AG08396 (cell line): ENCODE results near the gene WDTC1.
A peak's percentile ranks its signal among the peaks of the same experiment; 100 is the strongest.
"Not testable (repeated sequence)": the region's sequence is repeated elsewhere in the genome, so short reads cannot be mapped to it uniquely, and the experiment has no call there.

Experiments used
- DNase-seq: peaks from one replicate; pipeline ENCODE4 v3.0.0; 2012; ENCODE audit warnings: low spot score, mixed read lengths

WDTC1 gene

DNA sequence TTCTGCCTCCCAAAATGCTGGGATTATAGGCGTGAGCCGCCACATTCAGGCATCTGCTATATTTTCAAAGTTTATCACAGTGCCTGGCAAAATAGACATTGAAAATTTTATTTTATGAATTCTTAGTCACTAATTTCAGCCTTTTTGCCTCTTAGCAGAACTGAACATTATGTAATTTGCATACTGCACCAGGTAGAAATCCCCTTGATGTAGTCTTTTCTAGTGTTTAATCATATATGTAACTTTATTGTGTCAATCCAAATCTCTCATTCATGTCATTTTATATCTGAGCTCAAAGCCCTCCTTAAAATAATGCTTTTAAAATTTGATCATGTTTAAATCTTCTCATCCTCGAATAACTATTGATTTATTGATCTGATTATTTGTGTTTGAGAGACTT is 19.2 kb downstream of the WDTC1 start:
- no peak for DNase-seq

DNA sequence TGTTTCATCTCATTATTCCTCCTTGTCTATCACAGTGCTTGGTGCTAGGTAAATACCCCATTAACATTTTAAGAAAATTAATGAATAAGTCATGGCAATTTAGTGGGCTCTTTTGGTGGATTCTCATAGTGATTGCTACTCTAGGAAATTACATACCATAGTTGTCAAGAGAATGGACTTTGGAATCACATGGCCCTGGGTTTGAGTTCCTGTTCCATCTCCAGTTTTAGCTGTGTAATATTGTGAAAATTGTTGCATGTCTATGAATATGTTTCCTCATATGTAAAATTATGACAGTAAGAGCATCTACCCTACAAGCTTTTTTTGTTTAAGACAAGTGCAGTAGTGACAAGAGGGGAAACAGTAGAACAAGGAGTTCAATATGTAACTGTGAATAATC is 20.7 kb downstream of the WDTC1 start:
- no peak for DNase-seq

DNA sequence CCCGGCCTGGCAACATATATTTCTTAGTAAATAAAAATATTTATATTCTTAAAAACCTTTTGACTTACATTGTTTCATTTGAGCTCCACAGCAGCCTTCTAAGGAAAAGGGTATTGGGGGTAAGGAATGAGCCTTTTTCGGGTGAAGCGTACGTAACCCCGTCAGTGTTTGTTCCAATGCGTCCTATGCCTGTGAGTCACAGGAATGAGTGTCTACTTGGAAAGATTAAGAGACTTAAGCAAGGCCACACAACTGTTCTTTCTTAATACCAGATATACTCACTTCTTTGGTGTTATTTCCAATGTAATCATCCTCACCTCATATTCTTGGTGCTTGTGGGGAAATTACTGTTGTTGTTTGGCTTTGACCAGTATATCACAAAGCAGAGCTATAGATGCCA is 22.7 kb downstream of the WDTC1 start:
- no peak for DNase-seq

DNA sequence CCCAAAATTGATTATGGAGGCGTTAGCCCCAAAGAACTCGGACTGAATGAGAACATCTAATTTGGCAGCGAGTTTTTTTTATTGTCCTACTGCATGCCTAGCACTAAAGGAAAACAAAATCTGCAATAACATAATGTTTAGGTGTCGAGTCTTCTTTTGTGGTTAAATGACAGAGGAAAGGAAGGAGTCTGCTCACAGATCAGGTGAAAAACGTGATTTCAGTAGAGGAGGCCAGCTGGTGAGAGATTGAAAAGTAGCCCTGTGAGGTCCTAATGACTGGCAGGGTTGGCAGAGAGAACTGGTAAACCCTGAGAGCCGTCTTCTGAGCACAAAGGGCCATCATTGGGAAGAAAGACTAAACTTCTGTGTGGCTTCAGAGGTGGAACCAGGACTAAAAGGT is 24.2 kb downstream of the WDTC1 start:
- no peak for DNase-seq

GRCh38 chr1:27267153-27267552 is 32.7 kb downstream of the WDTC1 start:
- no peak for DNase-seq

DNA sequence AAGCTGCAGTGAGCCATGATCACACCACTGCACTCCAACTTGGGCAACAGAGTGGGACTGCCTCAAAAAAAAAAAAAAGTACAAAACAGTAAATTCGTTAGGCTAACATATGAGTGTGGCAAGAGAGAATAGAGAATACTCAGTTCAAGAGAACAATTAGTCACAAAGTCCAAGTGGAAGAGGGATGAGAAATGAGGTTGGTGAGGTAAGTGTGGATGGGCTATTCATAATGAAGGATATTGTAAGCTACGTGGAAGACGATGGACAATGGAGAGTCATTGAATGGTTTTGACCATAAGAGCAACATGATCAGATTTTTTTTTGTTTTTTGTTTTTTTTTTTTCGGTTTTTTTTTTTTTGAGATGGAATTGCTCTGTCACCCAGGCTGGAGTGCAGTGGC is 34.8 kb downstream of the WDTC1 start:
- DNase-seq, result no peak

GRCh38 chr1:27274204-27274603 is 39.8 kb downstream of the WDTC1 start:
- DNase-seq, result no peak

- no peak for DNase-seq
Observed at GRCh38 chr1:27275696-27276095, 41.3 kb downstream of the WDTC1 start.

DNA sequence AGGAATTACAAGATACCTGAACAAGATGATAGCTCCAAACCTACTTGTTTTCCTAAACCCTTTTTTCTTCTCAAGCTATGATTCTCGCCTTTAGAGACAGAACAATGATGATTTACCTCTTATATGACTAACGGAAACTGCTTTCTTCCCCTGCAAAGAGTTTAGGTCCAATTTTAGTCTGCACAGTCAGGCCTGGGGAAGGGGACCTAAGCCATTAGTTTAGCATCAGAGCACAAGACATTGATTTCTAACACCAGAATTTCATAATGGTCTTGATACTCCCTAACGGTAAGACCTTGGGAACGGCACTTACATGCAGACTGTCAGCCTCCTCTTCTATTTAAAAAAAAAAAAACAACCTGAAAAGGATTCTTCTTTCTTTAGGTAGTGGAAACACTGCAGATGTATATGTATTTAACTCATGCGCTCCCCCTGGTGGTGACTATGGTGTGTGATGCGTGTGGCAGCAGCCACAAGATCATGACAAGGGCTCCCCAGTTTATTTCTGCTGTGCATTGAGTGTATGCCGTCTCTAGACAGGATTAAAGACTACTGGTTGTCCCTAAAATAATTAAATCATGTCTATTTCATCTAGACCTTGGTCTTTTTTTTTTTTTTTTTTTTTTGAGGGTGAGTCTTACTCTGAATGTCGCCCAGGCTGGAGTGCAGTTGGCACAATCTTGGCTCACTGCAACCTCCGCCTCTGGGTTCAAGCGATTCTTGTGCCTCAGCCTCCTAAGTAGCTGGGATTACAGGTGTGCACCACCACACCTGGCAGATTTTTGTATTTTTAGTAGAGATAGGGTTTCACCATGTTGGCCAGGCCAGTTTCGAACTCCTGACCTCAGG is 50.2 kb downstream of the WDTC1 start:
- peak; percentile 87 for DNase-seq

- no peak for DNase-seq
Observed at GRCh38 chr1:27285274-27285660, 50.8 kb downstream of the WDTC1 start.

GRCh38 chr1:27285821-27286220 is 51.4 kb downstream of the WDTC1 start:
- DNase-seq, result not testable (repeated sequence)

DNA sequence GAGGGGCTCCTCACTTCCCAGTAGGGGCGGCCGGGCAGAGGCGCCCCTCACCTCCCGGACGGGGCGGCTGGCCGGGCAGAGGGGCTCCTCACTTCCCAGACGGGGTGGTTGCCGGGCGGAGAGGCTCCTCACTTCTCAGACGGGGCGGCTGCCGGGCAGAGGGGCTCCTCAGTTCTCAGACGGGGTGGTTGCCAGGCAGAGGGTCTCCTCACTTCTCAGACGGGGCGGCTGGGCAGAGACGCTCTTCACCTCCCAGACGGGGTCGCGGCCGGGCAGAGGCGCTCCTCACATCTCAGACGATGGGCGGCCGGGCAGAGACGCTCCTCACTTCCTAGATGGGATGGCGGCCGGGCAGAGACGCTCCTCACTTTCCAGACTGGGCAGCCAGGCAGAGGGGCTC is 54.7 kb downstream of the WDTC1 start:
- DNase-seq, result not testable (repeated sequence)

DNA sequence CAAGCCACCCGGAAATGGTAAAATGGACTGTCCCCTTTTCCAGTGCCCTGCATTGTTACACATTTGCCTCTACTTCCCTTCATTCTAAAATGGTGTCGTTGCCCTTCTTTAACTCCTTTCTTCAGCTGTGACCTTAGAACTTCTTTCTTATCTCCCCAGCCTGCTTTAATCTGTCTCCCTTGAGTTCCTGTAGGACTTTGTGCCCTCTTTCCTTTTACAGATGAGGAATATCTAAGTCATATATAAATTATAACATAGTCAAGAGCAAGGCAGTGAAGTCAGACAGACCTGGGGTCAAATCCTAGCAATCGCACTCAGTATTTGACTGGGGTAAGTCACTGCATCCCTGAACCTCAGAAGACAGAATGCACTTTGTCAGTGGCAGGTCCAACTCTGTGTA is 56.1 kb downstream of the WDTC1 start:
- no peak for DNase-seq

- peak; percentile 75 for DNase-seq
Observed at GRCh38 chr1:27292106-27292505, 57.7 kb downstream of the WDTC1 start.

DNA sequence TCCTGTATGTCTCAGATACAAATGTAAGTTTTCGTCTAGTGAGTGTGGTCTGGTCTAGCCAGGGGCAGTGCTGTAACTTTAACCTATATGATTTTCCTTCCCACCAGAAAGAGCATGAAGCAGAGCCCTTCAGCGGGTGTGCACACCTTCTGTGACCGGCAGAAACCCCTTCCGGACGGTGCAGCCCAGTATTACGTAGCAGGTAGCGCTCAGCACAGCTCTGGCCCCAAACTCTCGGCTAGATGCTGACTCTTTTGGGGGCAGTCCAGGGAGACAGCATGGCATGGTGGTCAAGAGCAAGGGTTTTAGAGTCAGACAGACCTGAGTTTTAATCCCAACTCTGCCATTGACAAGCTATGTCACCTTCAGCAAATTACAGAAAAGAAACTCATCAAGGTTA is 59.5 kb downstream of the WDTC1 start:
- DNase-seq, result no peak

DNA sequence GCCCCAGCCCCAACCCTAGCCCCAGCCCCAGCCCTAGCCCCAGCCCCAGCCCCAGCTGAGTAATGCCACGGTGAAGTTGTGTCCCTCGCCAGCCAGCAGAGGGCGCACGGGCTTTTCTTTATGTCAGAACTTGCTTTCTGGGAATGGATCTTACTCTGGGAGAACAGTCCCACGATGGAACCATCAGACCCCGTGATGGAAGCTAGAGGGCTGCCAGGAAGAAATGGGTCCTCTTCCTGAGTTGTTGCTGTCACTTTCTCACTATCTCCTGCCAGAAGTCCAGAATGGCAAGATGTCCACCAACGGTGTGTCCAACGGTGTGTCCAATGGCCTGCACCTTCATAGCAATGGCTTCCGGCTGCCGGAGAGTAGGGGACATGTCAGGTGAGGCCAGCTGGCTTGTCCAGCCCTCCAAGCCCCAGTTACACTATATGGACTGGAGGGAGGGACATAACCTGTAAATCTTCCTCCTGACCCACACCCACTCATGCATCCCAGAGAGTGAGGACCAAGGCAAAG is 62.4 kb downstream of the WDTC1 start:
- DNase-seq, result peak; percentile 80

DNA sequence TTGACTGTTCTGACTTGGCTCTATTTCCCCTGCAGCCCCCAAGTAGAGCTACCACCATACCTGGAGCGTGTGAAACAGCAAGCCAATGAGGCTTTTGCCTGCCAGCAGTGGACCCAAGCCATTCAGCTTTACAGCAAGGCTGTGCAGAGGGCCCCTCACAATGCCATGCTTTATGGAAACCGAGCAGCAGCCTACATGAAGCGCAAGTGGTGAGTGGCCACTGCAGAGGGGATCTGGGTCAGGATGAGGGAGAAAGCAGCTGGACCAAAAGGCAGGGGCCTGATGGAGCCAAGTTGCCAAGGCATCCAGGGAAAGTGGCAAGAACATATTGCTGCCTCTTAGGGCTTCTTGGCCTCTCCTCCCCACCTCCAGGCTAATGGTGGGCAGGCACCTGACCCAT is 63.5 kb downstream of the WDTC1 start:
- no peak for DNase-seq

DNA sequence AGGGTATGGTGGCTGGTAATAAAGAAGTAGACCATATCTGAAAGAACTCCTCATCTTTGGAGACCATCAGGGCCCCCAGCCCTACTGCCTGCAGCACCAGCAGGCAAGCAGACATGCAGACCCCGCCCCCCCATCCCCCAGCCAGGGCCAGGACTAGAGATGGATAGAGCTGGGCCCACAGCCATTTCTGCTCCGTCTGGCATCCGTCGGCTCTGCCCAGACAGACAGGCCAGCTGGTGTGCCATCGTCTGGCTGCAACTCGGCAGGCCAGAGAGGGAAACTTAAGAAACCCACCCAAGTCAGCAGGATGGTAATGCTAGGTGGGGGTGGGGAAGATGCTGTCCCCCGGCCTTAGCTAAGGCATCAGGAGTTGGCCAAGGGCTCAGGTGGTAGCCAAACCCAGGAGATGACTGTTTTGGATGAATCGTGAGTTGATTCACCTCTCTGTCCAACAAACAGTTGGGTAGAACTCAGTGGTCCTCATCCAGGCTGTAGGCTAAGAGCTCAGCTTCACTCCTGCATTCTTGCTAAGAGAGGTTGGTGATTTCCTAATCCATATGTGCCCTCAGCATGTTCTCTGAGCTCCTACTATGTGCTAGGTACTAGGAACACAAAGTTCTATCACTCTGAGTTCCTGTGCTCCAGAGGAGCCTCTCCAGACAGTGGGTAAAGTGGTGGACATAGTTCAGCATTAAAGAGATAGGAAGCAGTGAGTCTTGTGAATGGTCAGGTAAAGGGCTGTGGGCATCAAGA is 64.4 kb downstream of the WDTC1 start:
- DNase-seq, result no peak

DNA sequence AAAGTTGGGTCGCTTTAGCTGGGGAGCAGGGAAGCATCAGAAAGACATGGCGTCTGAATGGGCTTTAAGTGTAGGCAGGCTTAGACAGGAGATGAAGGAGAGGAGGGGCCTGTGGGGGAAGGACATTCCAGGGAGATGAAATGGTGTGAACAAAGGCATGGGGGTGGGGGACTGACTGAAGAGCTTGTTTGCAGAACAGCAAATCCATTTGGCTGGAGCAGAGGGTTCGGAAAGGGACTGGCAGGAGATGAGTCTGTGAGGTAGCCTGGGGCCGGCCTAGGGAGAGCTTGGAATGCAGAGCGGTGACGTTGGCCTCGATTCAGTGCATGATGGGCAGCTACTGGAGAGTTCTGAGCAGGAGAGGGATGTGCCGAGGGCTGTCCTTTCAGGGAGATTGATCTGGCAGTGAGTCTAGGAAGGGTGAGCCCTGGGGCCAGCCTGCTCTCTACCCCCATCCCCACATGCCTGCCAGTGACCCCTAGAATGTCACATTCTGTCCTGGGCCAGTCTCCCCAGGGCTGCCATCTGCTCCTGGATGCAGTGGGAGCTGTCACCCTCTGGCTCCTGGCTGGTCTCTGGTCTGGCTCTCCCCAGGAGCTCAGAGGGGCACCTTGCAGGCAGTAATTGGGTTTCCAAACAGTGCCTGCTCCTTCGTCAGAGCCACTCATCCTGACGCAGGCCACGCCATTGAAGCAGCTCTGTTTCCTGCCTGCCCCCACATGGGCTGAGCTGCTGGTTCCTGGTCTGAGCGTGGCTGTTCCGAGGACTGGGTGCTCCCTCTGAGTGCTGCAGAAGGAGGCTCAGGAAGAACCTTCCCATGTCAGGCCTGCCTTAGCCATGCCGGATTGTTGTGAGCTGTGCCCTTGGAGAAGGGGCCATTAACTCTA is 65.2 kb downstream of the WDTC1 start:
- DNase-seq, result peak; percentile 94

DNA sequence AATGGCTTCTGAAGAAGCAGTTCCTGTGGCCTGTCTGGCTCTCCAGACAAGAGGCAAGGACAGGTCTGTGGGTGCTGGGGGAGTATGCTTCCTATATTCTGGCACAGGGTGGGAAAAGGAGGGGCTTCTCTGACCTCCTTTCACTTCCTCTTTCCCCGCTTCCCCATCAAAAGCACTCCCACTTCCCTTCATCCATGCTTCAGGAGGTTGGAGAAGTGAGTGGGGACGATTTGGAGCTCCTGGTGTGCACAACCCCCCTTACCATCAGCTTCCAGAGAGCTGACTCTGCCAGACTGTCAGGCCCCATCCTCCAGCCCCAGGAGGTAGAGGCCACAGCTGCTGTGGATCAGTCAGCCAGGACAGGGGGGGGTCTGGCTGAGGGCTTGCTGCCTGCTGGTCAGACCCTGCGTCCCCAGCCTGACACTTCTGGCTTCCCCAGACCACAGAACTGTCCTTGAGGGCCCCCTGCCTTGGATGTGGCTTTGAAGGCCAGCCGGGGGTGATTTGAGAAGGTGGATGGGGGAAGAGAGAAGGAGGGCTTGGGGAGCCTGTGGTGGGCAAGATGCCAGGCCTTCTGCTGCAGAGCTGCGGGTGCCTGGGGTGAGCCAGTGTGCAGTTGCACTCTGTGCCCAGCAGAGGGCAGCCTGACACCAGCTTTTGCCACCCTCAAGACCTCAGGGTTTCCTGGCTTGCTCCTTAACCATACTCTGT is 66.1 kb downstream of the WDTC1 start:
- DNase-seq, result peak; percentile 89

DNA sequence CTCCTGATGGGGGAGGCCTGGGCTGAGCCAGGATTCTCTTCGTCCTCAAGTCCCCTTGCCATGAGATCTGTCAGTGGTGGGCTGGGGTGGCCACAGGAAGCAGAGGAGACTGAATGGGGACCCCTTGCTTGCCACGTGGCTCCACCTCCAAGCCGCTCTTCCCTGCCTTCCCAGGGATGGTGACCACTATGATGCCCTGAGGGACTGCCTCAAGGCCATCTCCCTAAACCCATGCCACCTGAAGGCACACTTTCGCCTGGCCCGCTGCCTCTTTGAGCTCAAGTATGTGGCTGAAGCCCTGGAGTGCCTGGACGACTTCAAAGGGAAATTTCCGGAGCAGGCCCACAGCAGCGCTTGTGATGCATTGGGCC is 66.6 kb downstream of the WDTC1 start:
- no peak for DNase-seq
